Nephron progenitor cell (in vitro differentiated cells): ENCODE measurements around the gene OPALIN.
"Not testable (repeated sequence)": the region's sequence is repeated elsewhere in the genome, so short reads cannot be mapped to it uniquely, and the experiment has no call there.

Source experiments
- DNase-seq: peaks from one replicate; pipeline ENCODE4 v3.0.0; 2021
- H3K27ac Mint-ChIP-seq: 2 replicates; pipeline ENCODE4 v1.8.0; 2021; ENCODE audit warnings: mild to moderate bottlenecking, moderate library complexity, mixed read lengths
- H3K27me3 Mint-ChIP-seq: 2 replicates; pipeline ENCODE4 v1.8.0; 2021; ENCODE audit warnings: mild to moderate bottlenecking, low read depth, mixed read lengths; ENCODE audit not compliant: poor library complexity
- H3K36me3 Mint-ChIP-seq: 2 replicates; pipeline ENCODE4 v1.8.0; 2021; ENCODE audit warnings: low read depth, mixed read lengths
- H3K4me1 Mint-ChIP-seq: 2 replicates; pipeline ENCODE4 v1.8.0; 2021; ENCODE audit warnings: mixed read lengths
- H3K4me3 Mint-ChIP-seq: 2 replicates; pipeline ENCODE4 v1.8.0; 2021; ENCODE audit warnings: mild to moderate bottlenecking, moderate library complexity, mixed read lengths
- H3K9me3 Mint-ChIP-seq: 2 replicates; pipeline ENCODE4 v1.8.0; 2021; ENCODE audit warnings: mild to moderate bottlenecking, moderate library complexity, mixed read lengths
- CTCF ChIP-seq: fragments of 200-600 bp; sonication (generic); IDR thresholded peaks from 2 replicates; pipeline ENCODE4 v1.5.0; 2021; ENCODE audit warnings: antibody characterized with exemption

OPALIN gene

GRCh38 chr10:96309628-96310320 lies 49.0 kb downstream of the OPALIN start:
- no peaks in the 10 kb centered on the region for H3K36me3 Mint-ChIP-seq
- no peak for TF ChIP-seq CTCF
- H3K9me3 Mint-ChIP-seq = no peaks in the 10 kb centered on the region
- peak overlapping the region; percentile 19 for H3K4me3 Mint-ChIP-seq
- H3K4me1 Mint-ChIP-seq = peaks cover 40% of the 10 kb centered on the region
- peak overlapping the region; percentile 99 for H3K27ac Mint-ChIP-seq
- H3K27me3 Mint-ChIP-seq = no peaks in the 10 kb centered on the region
- DNase-seq = no peak

GRCh38 chr10:96308854-96309253 lies 49.9 kb downstream of the OPALIN start:
- Mint-ChIP-seq H3K4me1 (peaks cover 40% of the 10 kb centered on the region), H3K27ac (peak overlapping the region; percentile 64)
- DNase-seq, H3K27me3 Mint-ChIP-seq, H3K36me3 Mint-ChIP-seq, H3K4me3 Mint-ChIP-seq, H3K9me3 Mint-ChIP-seq: not testable (repeated sequence)

GRCh38 chr10:96306516-96306915 lies 52.3 kb downstream of the OPALIN start:
- DNase-seq = no peak
- no peaks in the 10 kb centered on the region for H3K36me3 Mint-ChIP-seq
- no peaks in the 10 kb centered on the region for H3K27me3 Mint-ChIP-seq
- H3K4me3 Mint-ChIP-seq = no peak overlapping the region
- H3K27ac Mint-ChIP-seq = no peak overlapping the region
- peaks cover 47% of the 10 kb centered on the region for H3K4me1 Mint-ChIP-seq
- no peaks in the 10 kb centered on the region for H3K9me3 Mint-ChIP-seq
- TF ChIP-seq CTCF = no peak

GRCh38 chr10:96305019-96305418 lies 53.8 kb downstream of the OPALIN start:
- H3K4me1 Mint-ChIP-seq = peaks cover 52% of the 10 kb centered on the region
- DNase-seq = no peak
- no peak overlapping the region for H3K4me3 Mint-ChIP-seq
- H3K27ac Mint-ChIP-seq = no peak overlapping the region
- no peaks in the 10 kb centered on the region for H3K9me3 Mint-ChIP-seq
- TF ChIP-seq CTCF = no peak
- H3K36me3 Mint-ChIP-seq = no peaks in the 10 kb centered on the region
- H3K27me3 Mint-ChIP-seq = no peaks in the 10 kb centered on the region

- H3K9me3 Mint-ChIP-seq = no peaks in the 10 kb centered on the region
- H3K27me3 Mint-ChIP-seq = no peaks in the 10 kb centered on the region
- H3K36me3 Mint-ChIP-seq = no peaks in the 10 kb centered on the region
- no peak within 1 kb of the TSS for H3K27ac Mint-ChIP-seq
- H3K4me1 Mint-ChIP-seq = peaks cover 44% of the 10 kb centered on the region
- no peak for TF ChIP-seq CTCF
- DNase-seq = no peak
- H3K4me3 Mint-ChIP-seq = no peak within 1 kb of the TSS
These were observed 54.6 kb downstream of the OPALIN start, which contains the start of gene DNTT for GRCh38 chr10:96304230-96304629. Gene DNTT (plus strand): TSS chr10:96304434. CDS start chr10:96304498, 64 bp downstream.

GRCh38 chr10:96301616-96302015 lies 57.2 kb downstream of the OPALIN start:
- TF ChIP-seq CTCF = no peak
- peaks cover 25% of the 10 kb centered on the region for H3K4me1 Mint-ChIP-seq
- no peak overlapping the region for H3K27ac Mint-ChIP-seq
- H3K27me3 Mint-ChIP-seq = no peaks in the 10 kb centered on the region
- H3K9me3 Mint-ChIP-seq = no peaks in the 10 kb centered on the region
- H3K36me3 Mint-ChIP-seq = no peaks in the 10 kb centered on the region
- no peak overlapping the region for H3K4me3 Mint-ChIP-seq
- DNase-seq = no peak
